Measurements from ENCODE around the gene GPR160. TPM values are rescaled to one million over a fixed set of nuclear protein-coding genes. Genes with fewer than 3 reads are reported as not detected.
A peak's percentile ranks its signal among the peaks of the same experiment; 100 is the strongest.

Gene GPR160
- total and polyA plus RNA-seq, 2 experiments from 2014 or later: 39.4 to 55.7 TPM

DNA sequence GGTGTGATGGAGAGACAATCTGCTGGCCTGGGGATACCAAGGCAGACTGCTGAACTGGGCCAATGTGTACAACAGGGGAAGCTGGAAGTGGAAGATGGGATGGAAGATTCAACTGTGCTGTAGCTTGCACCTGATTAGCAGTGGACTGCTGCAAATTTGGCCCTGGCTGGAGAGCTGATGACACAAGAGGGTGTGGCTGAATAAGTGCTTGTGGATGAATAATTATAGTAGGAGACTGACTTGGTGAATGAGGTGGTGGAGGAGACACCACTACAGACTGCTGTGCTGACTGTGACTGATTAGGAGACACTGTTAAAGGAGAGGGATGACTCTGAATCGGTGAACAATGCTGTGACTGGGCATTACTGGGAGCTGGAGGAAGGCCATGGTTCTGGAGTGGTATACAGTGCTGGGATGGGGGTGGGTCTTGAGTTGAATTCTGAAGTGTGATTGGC lies 91.2 kb downstream of the GPR160 start (continued):
- TF ChIP-seq ZNF462 (CRISPR knock-in tag; IDR thresholded peaks at IDR 0.05): no peak
- no peak for TF ChIP-seq CTCF (conservative IDR thresholded peaks at IDR 0.05; ENCODE audit: low read depth in 2 of 2)

- Histone ChIP-seq H3K27ac (ENCODE audit: low read depth) (peak overlapping the region; percentile 0; the same call in 1 of the 2 replicates), H3F3A (replicated peaks; ENCODE audit: low read depth) (no peaks in the 10 kb centered on the region), H3K36me3 (ENCODE audit: insufficient read depth) (no peaks in the 10 kb centered on the region), H4K20me1 (replicated peaks; ENCODE audit: insufficient read depth) (no peaks in the 10 kb centered on the region), H3K79me2 (replicated peaks; ENCODE audit: insufficient read depth) (no peaks in the 10 kb centered on the region; the same call in 1 of the 2 replicates), H3K9me2 (ENCODE audit: insufficient read depth) (no peaks in the 10 kb centered on the region), H3K4me2 (no peak overlapping the region), H2AFZ (no peak overlapping the region), H3K4me3 (no peak overlapping the region), H3K4me1 (ENCODE audit: insufficient read depth) (no peaks in the 10 kb centered on the region), H3K27me3 (ENCODE audit: insufficient read depth) (no peaks in the 10 kb centered on the region)
- H3K27me3 Mint-ChIP-seq (ENCODE audit: insufficient read depth, low read depth, poor library complexity): no peaks in the 10 kb centered on the region
- H3K36me3 Mint-ChIP-seq (ENCODE audit: low read depth): peaks cover 44% of the 10 kb centered on the region
- H3K9me3 Mint-ChIP-seq: no peaks in the 10 kb centered on the region; the same call in 2 of the 3 replicates
- H3K4me3 Mint-ChIP-seq: no peak overlapping the region
- no peak overlapping the region for H3K27ac Mint-ChIP-seq
- DNase-seq (ENCODE audit: low spot score): no peak
- H3K4me1 Mint-ChIP-seq: no peaks in the 10 kb centered on the region; the same call in 2 of the 3 replicates
- no peak for ATAC-seq
- TF ChIP-seq ZNF114 (CRISPR knock-in tag; IDR thresholded peaks at IDR 0.05) (no peak), POLR2AphosphoS5 (IDR thresholded peaks at IDR 0.05; ENCODE audit: low read depth) (no peak), EZH2phosphoT487 (IDR thresholded peaks at IDR 0.05; ENCODE audit: unreplicated experiment) (no peak), CTCF (conservative IDR thresholded peaks at IDR 0.05; ENCODE audit: low read depth in 2 of 2) (no peak), NANOG (IDR thresholded peaks at IDR 0.05; ENCODE audit: borderline replicate concordance) (no peak), ETS1 (IDR thresholded peaks at IDR 0.05) (no peak), EZH2 (IDR thresholded peaks at IDR 0.05; ENCODE audit: low read depth, unreplicated experiment) (no peak), CREB1 (CRISPR knock-in tag; IDR thresholded peaks at IDR 0.05; ENCODE audit: low read depth) (no peak), STAT1 (IDR thresholded peaks at IDR 0.05; ENCODE audit: unreplicated experiment) (no peak), JUNB (IDR thresholded peaks at IDR 0.05; ENCODE audit: unreplicated experiment) (no peak)
Observed at GRCh38 chr3:170130532-170130931, 92.7 kb downstream of the GPR160 start.

Data from GM23338 (cell line).